ENCODE data around the gene CCNY. TPM values are rescaled to one million over a fixed set of nuclear protein-coding genes. Genes with fewer than 3 reads are reported as not detected.

CCNY gene
- total RNA-seq, 2 experiments from 2014 or later = 37.0 to 55.8 TPM

- intact Hi-C loops (cut with micrococcal nuclease; ENCODE audit: unreplicated experiment) = no loop called here
- Histone ChIP-seq H3K27ac (ENCODE audit: low read depth, low read length, poor library complexity, severe bottlenecking) (no peak overlapping the region), H3K4me1 (ENCODE audit: insufficient read depth, low read length, poor library complexity, severe bottlenecking) (no peaks in the 10 kb centered on the region), H3K4me2 (ENCODE audit: low read length) (no peak overlapping the region), H3K36me3 (ENCODE audit: insufficient read depth, low read length) (no peaks in the 10 kb centered on the region), H3K9me2 (ENCODE audit: insufficient read depth, low read length) (no peaks in the 10 kb centered on the region), H3K79me2 (ENCODE audit: insufficient read depth, low read depth, low read length) (no peaks in the 10 kb centered on the region), H3K4me3 (ENCODE audit: low read depth, low read length, poor library complexity, severe bottlenecking) (no peak overlapping the region), H4K20me1 (ENCODE audit: insufficient read depth, low read length) (no peaks in the 10 kb centered on the region), H2AFZ (ENCODE audit: low read length) (no peak overlapping the region), H3K9me3 (ENCODE audit: low read length) (no peaks in the 10 kb centered on the region)
- no peak for DNase-seq (ENCODE audit: low spot score)
- CTCF ChIA-PET (ENCODE audit: unreplicated experiment) = no interaction called here
- no TSS peak for BruUV-seq (replicated peaks)
- TF ChIP-seq CTCF (conservative IDR thresholded peaks at IDR 0.05; ENCODE audit: low read length) (no peak), EZH2phosphoT487 (IDR thresholded peaks at IDR 0.05; ENCODE audit: borderline replicate concordance, low read depth, low read length) (no peak)
- POLR2A ChIA-PET = interaction anchor here (0.6 to 1.2 kb wide), 3 partner anchors 38 to 232 kb away, joined by 3 read pairs; no protein-coding TSS in a partner anchor
Observed at GRCh38 chr10:35432781-35433338, 96.6 kb downstream of the CCNY start.

DNA sequence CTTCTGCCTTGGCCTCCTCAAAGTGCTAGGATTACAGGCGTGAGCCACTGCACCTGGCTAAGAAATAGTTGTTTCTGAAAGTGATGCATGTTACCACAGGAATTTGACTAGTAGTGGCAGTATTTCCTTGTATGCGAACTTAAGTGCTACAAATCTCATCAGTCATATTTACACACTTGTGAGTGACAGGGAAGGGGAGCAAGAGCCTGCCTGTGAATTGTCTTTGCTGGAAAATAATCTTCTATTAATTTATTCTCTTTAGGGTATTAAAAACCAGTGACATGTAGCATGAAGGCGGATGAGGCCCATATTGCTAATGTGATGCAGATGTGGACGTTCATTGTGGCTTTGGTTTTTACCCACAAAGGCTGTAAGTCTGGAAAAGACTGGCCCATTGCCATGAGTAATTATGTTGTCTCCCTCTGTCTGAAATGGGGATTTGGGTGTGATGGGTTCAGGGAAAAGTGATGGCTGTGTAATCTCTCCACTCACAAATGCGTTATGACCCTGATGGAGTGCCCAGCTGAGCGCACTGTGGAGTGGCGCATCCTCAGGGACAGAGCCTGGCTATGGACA lies 97.6 kb downstream of the CCNY start:
- Histone ChIP-seq H3K4me2 (ENCODE audit: low read length) (no peak overlapping the region), H3K9me2 (ENCODE audit: insufficient read depth, low read length) (no peaks in the 10 kb centered on the region), H3K79me2 (ENCODE audit: insufficient read depth, low read depth, low read length) (no peaks in the 10 kb centered on the region), H2AFZ (ENCODE audit: low read length) (no peak overlapping the region), H3K36me3 (ENCODE audit: insufficient read depth, low read length) (no peaks in the 10 kb centered on the region), H3K4me3 (ENCODE audit: low read depth, low read length, poor library complexity, severe bottlenecking) (no peak overlapping the region), H3K9me3 (ENCODE audit: low read length) (peaks cover under 1% of the 10 kb centered on the region; the same call in 1 of the 2 replicates), H3K27ac (ENCODE audit: low read depth, low read length, poor library complexity, severe bottlenecking) (no peak overlapping the region), H3K4me1 (ENCODE audit: insufficient read depth, low read length, poor library complexity, severe bottlenecking) (no peaks in the 10 kb centered on the region), H4K20me1 (ENCODE audit: insufficient read depth, low read length) (no peaks in the 10 kb centered on the region)
- ChIA-PET CTCF (ENCODE audit: unreplicated experiment) (no interaction called here), POLR2A (no interaction called here)
- DNase-seq (ENCODE audit: low spot score) = no peak
- TF ChIP-seq EZH2phosphoT487 (IDR thresholded peaks at IDR 0.05; ENCODE audit: borderline replicate concordance, low read depth, low read length) = no peak
- BruUV-seq (replicated peaks) = no TSS peak
- intact Hi-C loops (cut with micrococcal nuclease; ENCODE audit: unreplicated experiment) = no loop called here

DNA sequence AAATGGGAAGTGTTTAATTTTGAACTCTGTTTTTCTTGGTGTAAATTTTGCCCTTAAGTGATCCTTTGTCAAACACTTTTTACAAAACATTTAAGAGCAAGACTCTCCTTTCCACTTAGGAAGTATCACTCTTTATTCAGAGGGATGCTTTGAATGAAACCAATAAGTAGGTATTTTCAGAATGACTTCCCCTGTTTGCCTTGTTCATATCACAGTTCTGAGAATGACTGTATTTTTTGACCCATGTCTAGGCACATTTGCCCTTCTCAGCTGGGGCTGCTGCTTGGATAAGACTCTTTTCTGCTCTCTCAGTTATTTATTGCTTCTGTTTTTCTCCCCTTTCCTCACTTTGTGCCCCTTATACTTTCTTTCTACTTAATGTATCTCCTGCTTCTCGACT lies 98.2 kb downstream of the CCNY start:
- TF ChIP-seq EZH2phosphoT487 (IDR thresholded peaks at IDR 0.05; ENCODE audit: borderline replicate concordance, low read depth, low read length) (no peak), CTCF (conservative IDR thresholded peaks at IDR 0.05; ENCODE audit: low read length) (no peak)
- Histone ChIP-seq H3K36me3 (ENCODE audit: insufficient read depth, low read length) (no peaks in the 10 kb centered on the region), H3K79me2 (ENCODE audit: insufficient read depth, low read depth, low read length) (no peaks in the 10 kb centered on the region), H3K9me3 (ENCODE audit: low read length) (peaks cover 6% of the 10 kb centered on the region; the same call in 1 of the 2 replicates), H2AFZ (ENCODE audit: low read length) (no peak overlapping the region), H4K20me1 (ENCODE audit: insufficient read depth, low read length) (no peaks in the 10 kb centered on the region), H3K4me2 (ENCODE audit: low read length) (no peak overlapping the region), H3K27ac (ENCODE audit: low read depth, low read length, poor library complexity, severe bottlenecking) (no peak overlapping the region), H3K4me3 (ENCODE audit: low read depth, low read length, poor library complexity, severe bottlenecking) (no peak overlapping the region), H3K9me2 (ENCODE audit: insufficient read depth, low read length) (no peaks in the 10 kb centered on the region), H3K4me1 (ENCODE audit: insufficient read depth, low read length, poor library complexity, severe bottlenecking) (no peaks in the 10 kb centered on the region)
- ChIA-PET POLR2A (interaction anchor here (1.1 kb wide), 1 partner anchor 27 kb away, joined by 5 read pairs; no protein-coding TSS in a partner anchor), CTCF (ENCODE audit: unreplicated experiment) (no interaction called here)
- intact Hi-C loops (cut with micrococcal nuclease; ENCODE audit: unreplicated experiment) = no loop called here
- no TSS peak for BruUV-seq (replicated peaks)
- no peak for DNase-seq (ENCODE audit: low spot score)

All from OCI-LY7 (cell line).